SK-N-SH treated with all-trans-retinoic acid at 6 μM for 48 hours (cell line): Measurements from ENCODE around the gene CELSR3.
A peak's percentile ranks its signal among the peaks of the same experiment; 100 is the strongest.

Experiments
- ATAC-seq: fragments of 200-7000 bp; cut with Tn5 transposase; 3 replicates; pipeline ENCODE4 v1.9.1; 2020; ENCODE audit warnings: mild to moderate bottlenecking, moderate library complexity
- ARNTL ChIP-seq: fragments of 450-650 bp; formaldehyde crosslinking; IDR thresholded peaks from 2 replicates; pipeline ENCODE4 v1.5.0; 2020; ENCODE audit warnings: low read depth, mild to moderate bottlenecking, moderate library complexity, borderline replicate concordance
- CREB5 ChIP-seq: fragments of 250-450 bp; sonication (Bioruptor Pico); IDR thresholded peaks from 2 replicates; pipeline ENCODE4 v1.5.1; 2020; ENCODE audit warnings: low read depth, mild to moderate bottlenecking, moderate library complexity
- ESRRG ChIP-seq: fragments of 250-450 bp; sonication (Bioruptor Pico); IDR thresholded peaks from 2 replicates; pipeline ENCODE4 v1.6.1; 2021; ENCODE audit warnings: mild to moderate bottlenecking
- GLIS3 ChIP-seq: fragments of 250-450 bp; sonication (Bioruptor Pico); IDR thresholded peaks from 2 replicates; pipeline ENCODE4 v1.5.0; 2020; ENCODE audit warnings: mild to moderate bottlenecking, moderate library complexity
- ISL1 ChIP-seq: fragments of 250-450 bp; sonication (Bioruptor Pico); IDR thresholded peaks from 2 replicates; pipeline ENCODE4 v2.1.2; 2022; ENCODE audit warnings: mild to moderate bottlenecking, moderate library complexity
- POU6F1 ChIP-seq: fragments of 250-450 bp; sonication (Bioruptor Pico); IDR thresholded peaks from 2 replicates; pipeline ENCODE4 v1.8.0; 2021; ENCODE audit warnings: low read depth, mild to moderate bottlenecking, moderate library complexity, borderline replicate concordance
- PPARA ChIP-seq: fragments of 250-450 bp; sonication (Bioruptor Pico); IDR thresholded peaks from 2 replicates; pipeline ENCODE4 v1.5.0; 2020; ENCODE audit warnings: mild to moderate bottlenecking, borderline replicate concordance
- SNAI2 ChIP-seq: fragments of 250-450 bp; sonication (Bioruptor Pico); IDR thresholded peaks from 2 replicates; pipeline ENCODE4 v1.5.0; 2020; ENCODE audit warnings: mild to moderate bottlenecking, moderate library complexity
- TOX ChIP-seq: fragments of 250-450 bp; sonication (Bioruptor Pico); IDR thresholded peaks from 2 replicates; pipeline ENCODE4 v1.8.0; 2021; ENCODE audit warnings: mild to moderate bottlenecking, moderate library complexity, borderline replicate concordance
- ZC3H10 ChIP-seq: fragments of 250-450 bp; sonication (Bioruptor Pico); IDR thresholded peaks from 2 replicates; pipeline ENCODE4 v1.5.1; 2021; ENCODE audit warnings: mild to moderate bottlenecking, moderate library complexity
- ZFP3 ChIP-seq: fragments of 250-450 bp; sonication (Bioruptor Pico); IDR thresholded peaks from 2 replicates; pipeline ENCODE4 v1.5.0; 2020; ENCODE audit warnings: mild to moderate bottlenecking, moderate library complexity
- ZNF70 ChIP-seq: fragments of 450-650 bp; formaldehyde crosslinking; IDR thresholded peaks from 2 replicates; pipeline ENCODE4 v1.5.0; 2020; ENCODE audit warnings: mild to moderate bottlenecking, moderate library complexity
- ZNF8 ChIP-seq: fragments of 450-650 bp; formaldehyde crosslinking; IDR thresholded peaks from 2 replicates; pipeline ENCODE4 v1.5.0; 2020; ENCODE audit warnings: mild to moderate bottlenecking, moderate library complexity
- TF ChIP-seq, protein P1 (sequence below): fragments of 250-450 bp; sonication (Bioruptor Pico); IDR thresholded peaks from 2 replicates; pipeline ENCODE4 v1.5.0; 2020; ENCODE audit warnings: mild to moderate bottlenecking, moderate library complexity

CELSR3 gene

DNA sequence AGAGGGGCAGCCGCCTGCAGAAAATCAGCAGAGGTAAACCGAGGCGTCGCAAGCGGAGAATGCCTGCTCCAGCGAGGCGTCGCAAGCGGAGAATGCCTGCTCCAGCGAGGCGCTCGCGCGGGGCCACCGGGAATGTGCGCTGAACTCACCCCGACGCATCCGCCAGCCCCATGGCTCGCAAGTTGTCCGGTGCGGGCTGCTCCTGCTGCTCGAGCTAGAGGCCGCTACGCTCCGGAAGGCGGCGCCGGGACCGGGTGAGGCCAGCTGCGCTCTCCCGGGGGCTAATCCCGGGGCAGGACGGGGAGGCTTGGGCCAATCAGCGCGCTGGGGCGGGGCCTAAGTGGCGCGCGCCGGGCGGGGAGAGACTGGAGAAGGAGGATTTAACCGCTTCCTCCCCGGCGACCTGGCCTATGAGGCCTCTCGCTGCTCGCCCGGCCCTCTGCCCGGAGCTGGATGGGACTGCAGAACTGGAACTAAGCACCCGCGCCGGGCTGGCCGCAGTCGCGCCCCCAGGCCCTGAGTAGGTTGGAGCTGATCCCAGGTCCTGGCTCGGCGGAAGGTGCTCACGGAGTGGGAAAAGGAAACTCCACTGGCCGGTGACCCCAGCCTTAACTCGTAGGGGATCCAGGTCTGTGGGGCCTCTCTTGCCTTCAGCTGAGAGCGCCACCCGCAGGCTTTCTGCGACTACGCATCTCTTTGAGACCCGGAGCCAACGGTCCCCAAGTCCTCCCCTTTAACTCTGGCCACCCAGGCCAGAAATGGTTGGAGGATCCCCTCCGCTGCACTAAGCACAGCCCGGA is 27.3 kb downstream of the CELSR3 start, which contains the start of gene SLC26A6:
TSS of gene SLC26A6 (minus strand) at position 240 of the 800 bp plus-strand sequence. CDS start at position 172, 68 bp downstream.
- 0 out of 2 replicates have a peak, but pooled peaks have one; percentile 22 for TF ChIP-seq ZNF8
- TF ChIP-seq SNAI2 (CRISPR knock-in tag) = no peak
- no peak for TF ChIP-seq ZNF70 (CRISPR knock-in tag)
- peak; percentile 37; the same call in 1 of the 2 replicates for TF ChIP-seq GLIS3 (CRISPR knock-in tag)
- TF ChIP-seq, protein P1, sequence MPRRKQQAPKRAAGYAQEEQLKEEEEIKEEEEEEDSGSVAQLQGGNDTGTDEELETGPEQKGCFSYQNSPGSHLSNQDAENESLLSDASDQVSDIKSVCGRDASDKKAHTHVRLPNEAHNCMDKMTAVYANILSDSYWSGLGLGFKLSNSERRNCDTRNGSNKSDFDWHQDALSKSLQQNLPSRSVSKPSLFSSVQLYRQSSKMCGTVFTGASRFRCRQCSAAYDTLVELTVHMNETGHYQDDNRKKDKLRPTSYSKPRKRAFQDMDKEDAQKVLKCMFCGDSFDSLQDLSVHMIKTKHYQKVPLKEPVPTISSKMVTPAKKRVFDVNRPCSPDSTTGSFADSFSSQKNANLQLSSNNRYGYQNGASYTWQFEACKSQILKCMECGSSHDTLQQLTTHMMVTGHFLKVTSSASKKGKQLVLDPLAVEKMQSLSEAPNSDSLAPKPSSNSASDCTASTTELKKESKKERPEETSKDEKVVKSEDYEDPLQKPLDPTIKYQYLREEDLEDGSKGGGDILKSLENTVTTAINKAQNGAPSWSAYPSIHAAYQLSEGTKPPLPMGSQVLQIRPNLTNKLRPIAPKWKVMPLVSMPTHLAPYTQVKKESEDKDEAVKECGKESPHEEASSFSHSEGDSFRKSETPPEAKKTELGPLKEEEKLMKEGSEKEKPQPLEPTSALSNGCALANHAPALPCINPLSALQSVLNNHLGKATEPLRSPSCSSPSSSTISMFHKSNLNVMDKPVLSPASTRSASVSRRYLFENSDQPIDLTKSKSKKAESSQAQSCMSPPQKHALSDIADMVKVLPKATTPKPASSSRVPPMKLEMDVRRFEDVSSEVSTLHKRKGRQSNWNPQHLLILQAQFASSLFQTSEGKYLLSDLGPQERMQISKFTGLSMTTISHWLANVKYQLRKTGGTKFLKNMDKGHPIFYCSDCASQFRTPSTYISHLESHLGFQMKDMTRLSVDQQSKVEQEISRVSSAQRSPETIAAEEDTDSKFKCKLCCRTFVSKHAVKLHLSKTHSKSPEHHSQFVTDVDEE (CRISPR knock-in tag) = 0 out of 2 replicates have a peak, but pooled peaks have one; percentile 20
- ATAC-seq = peak; percentile 97

- TF ChIP-seq ZC3H10 (CRISPR knock-in tag) = no peak
- TF ChIP-seq TOX (CRISPR knock-in tag) = no peak
- 0 out of 2 replicates have a peak, but pooled peaks have one; percentile 24 for TF ChIP-seq GLIS3 (CRISPR knock-in tag)
- peak; percentile 63 for ATAC-seq
Observed at GRCh38 chr3:48634661-48635221, 27.9 kb downstream of the CELSR3 start.

DNA sequence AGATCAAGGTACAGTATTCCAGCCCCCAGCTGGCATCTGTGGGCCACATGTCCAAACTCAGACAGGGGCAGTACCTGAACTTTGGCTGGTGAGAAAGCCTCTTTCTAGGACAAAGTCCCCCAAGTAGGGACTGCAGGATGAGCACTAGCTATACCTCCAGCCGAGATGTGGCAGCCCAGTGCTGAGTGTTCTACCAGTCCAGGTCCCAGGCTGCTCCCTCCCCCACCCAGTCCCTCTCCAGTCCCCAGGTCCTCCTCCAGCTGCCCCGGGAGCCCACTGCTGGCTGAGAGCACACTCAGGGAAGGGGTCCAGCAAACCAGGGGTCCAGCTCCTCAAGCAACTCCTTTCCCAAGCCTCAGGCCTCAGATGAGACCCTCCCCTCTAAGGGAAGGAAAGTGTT is 28.9 kb downstream of the CELSR3 start:
- TF ChIP-seq PPARA (CRISPR knock-in tag) = no peak
- no peak for ATAC-seq

- TF ChIP-seq ISL1 (CRISPR knock-in tag) (no peak), ESRRG (CRISPR knock-in tag) (no peak), POU6F1 (CRISPR knock-in tag) (no peak), ZNF70 (CRISPR knock-in tag) (no peak), ARNTL (CRISPR knock-in tag) (no peak), PPARA (CRISPR knock-in tag) (no peak), ZFP3 (no peak), GLIS3 (CRISPR knock-in tag) (no peak), CREB5 (CRISPR knock-in tag) (no peak)
- TF ChIP-seq, protein P1 (CRISPR knock-in tag) = no peak
- ATAC-seq = no peak
Observed at GRCh38 chr3:48633256-48633655, 29.4 kb downstream of the CELSR3 start.
